H9 (cell line): ENCODE measurements around the gene HLA-G. TPM values are rescaled to one million over a fixed set of nuclear protein-coding genes. Genes with fewer than 3 reads are reported as not detected.
A peak's percentile ranks its signal among the peaks of the same experiment; 100 is the strongest.

ENCODE experiments used
- DNase-seq: peaks from one replicate; pipeline ENCODE4 v3.0.0-alpha.2; 2017
- H2AFZ ChIP-seq: one replicate; pipeline ENCODE4 v1.6.1; 2013; ENCODE audit warnings: mild to moderate bottlenecking, low read length, control low read depth, moderate library complexity
- H2AK5ac ChIP-seq: 2 replicates; pipeline ENCODE4 v1.6.1; 2013; ENCODE audit warnings: low read length, control low read depth, mixed read lengths; ENCODE audit not compliant: insufficient read length
- H2BK120ac ChIP-seq: one replicate; pipeline ENCODE4 v1.6.1; 2013; ENCODE audit warnings: low read depth, mild to moderate bottlenecking, low read length, control low read depth, inconsistent platforms; ENCODE audit not compliant: poor library complexity, severe bottlenecking
- H2BK12ac ChIP-seq: 2 replicates; pipeline ENCODE4 v1.6.1; 2013; ENCODE audit warnings: low read length, control low read depth, mixed read lengths, low read depth; ENCODE audit not compliant: insufficient read length
- H2BK15ac ChIP-seq: 2 replicates; pipeline ENCODE4 v1.6.1; 2013; ENCODE audit warnings: low read depth, low read length, control low read depth
- H2BK20ac ChIP-seq: one replicate; pipeline ENCODE4 v1.6.1; 2013; ENCODE audit warnings: low read depth, mild to moderate bottlenecking, low read length, control low read depth, inconsistent platforms; ENCODE audit not compliant: poor library complexity, severe bottlenecking
- H2BK5ac ChIP-seq: 2 replicates; pipeline ENCODE4 v1.6.1; 2013; ENCODE audit warnings: low read length, control low read depth, mixed read lengths; ENCODE audit not compliant: insufficient read length
- H3K14ac ChIP-seq: 2 replicates; pipeline ENCODE4 v1.6.1; 2013; ENCODE audit warnings: low read length, control low read depth; ENCODE audit not compliant: insufficient read depth
- H3K18ac ChIP-seq: 2 replicates; pipeline ENCODE4 v1.6.1; 2013; ENCODE audit warnings: low read depth, mild to moderate bottlenecking, mixed read lengths, low read length, control low read depth; ENCODE audit not compliant: insufficient read length
- H3K23ac ChIP-seq: 2 replicates; pipeline ENCODE4 v1.6.1; 2013; ENCODE audit warnings: low read length, control low read depth, mixed read lengths, low read depth; ENCODE audit not compliant: insufficient read length
- H3K23me2 ChIP-seq: 2 replicates; pipeline ENCODE4 v1.6.1; 2013; ENCODE audit warnings: low read depth, mild to moderate bottlenecking, mixed read lengths, low read length, control low read depth; ENCODE audit not compliant: insufficient read length, poor library complexity, severe bottlenecking
- H3K27ac ChIP-seq: 2 replicates; pipeline ENCODE4 v1.5.1; 2013; ENCODE audit warnings: low read length, control low read depth, mixed read lengths, low read depth; ENCODE audit not compliant: insufficient read length
- H3K27me3 ChIP-seq: 2 replicates; pipeline ENCODE4 v1.6.1; 2013; ENCODE audit warnings: low read length, control low read depth, inconsistent platforms; ENCODE audit not compliant: insufficient read depth
- H3K4ac ChIP-seq: 2 replicates; pipeline ENCODE4 v1.6.1; 2013; ENCODE audit warnings: low read depth, mild to moderate bottlenecking, control low read depth, inconsistent platforms, low read length, moderate library complexity
- H3K4me1 ChIP-seq: 2 replicates; pipeline ENCODE4 v1.6.1; 2013; ENCODE audit warnings: low read length, control low read depth, inconsistent platforms; ENCODE audit not compliant: insufficient read depth
- H3K4me2 ChIP-seq: 2 replicates; pipeline ENCODE4 v1.6.1; 2013; ENCODE audit warnings: low read length, control low read depth, mixed read lengths; ENCODE audit not compliant: insufficient read length, insufficient read depth
- H3K56ac ChIP-seq: 2 replicates; pipeline ENCODE4 v1.6.1; 2013; ENCODE audit warnings: low read depth, mild to moderate bottlenecking, mixed read lengths, low read length, control low read depth; ENCODE audit not compliant: insufficient read length
- H3K79me1 ChIP-seq: 2 replicates; pipeline ENCODE4 v1.6.1; 2013; ENCODE audit warnings: low read depth, mild to moderate bottlenecking, moderate library complexity, low read length, control low read depth, inconsistent platforms; ENCODE audit not compliant: insufficient read depth, poor library complexity, severe bottlenecking
- H3K79me2 ChIP-seq: 2 replicates; pipeline ENCODE4 v1.6.1; 2013; ENCODE audit warnings: low read length, control low read depth, inconsistent platforms; ENCODE audit not compliant: insufficient read depth
- H3K9ac ChIP-seq: 2 replicates; pipeline ENCODE4 v1.6.1; 2013; ENCODE audit warnings: low read length, control low read depth, mixed read lengths; ENCODE audit not compliant: insufficient read length; ENCODE audit errors: extremely low read depth
- H3K9me3 ChIP-seq: one replicate; pipeline ENCODE4 v1.6.1; 2013; ENCODE audit warnings: low read depth, low read length, inconsistent platforms; ENCODE audit not compliant: control insufficient read depth
- H3T11ph ChIP-seq: one replicate; pipeline ENCODE4 v1.6.1; 2013; ENCODE audit warnings: mild to moderate bottlenecking, low read length, control low read depth, inconsistent platforms
- H4K20me1 ChIP-seq: one replicate; pipeline ENCODE4 v1.6.1; 2013; ENCODE audit not compliant: control insufficient read depth, insufficient read length, insufficient read depth
- H4K5ac ChIP-seq: 2 replicates; pipeline ENCODE4 v1.6.1; 2013; ENCODE audit warnings: low read depth, mild to moderate bottlenecking, mixed read lengths, low read length, control low read depth; ENCODE audit not compliant: insufficient read length
- H4K8ac ChIP-seq: replicated peaks from 2 replicates; pipeline ENCODE4 v1.6.1; 2013; ENCODE audit warnings: low read length, control low read depth, mixed read lengths, low read depth; ENCODE audit not compliant: insufficient read length
- H4K91ac ChIP-seq: 2 replicates; pipeline ENCODE4 v1.6.1; 2013; ENCODE audit warnings: low read depth, mild to moderate bottlenecking, moderate library complexity, mixed read lengths, low read length, control low read depth; ENCODE audit not compliant: insufficient read length
- H3K27ac Mint-ChIP-seq, 3 experiments: 2 replicates in 2 of 3; 3 replicates in 1 of 3; pipeline ENCODE4 v1.8.0; 2020 to 2021; ENCODE audit warnings: mixed read lengths in 3 of 3, mild to moderate bottlenecking in 1 of 3, moderate library complexity in 1 of 3
- H3K27me3 Mint-ChIP-seq: 2 replicates; pipeline ENCODE4 v1.8.0; 2021; ENCODE audit warnings: low read depth, mild to moderate bottlenecking, moderate library complexity, mixed read lengths
- H3K36me3 Mint-ChIP-seq, 3 experiments: 2 replicates in 2 of 3; 3 replicates in 1 of 3; pipeline ENCODE4 v1.8.0; 2020 to 2021; ENCODE audit warnings: low read depth in 3 of 3, mixed read lengths in 3 of 3; ENCODE audit not compliant: insufficient read depth in 1 of 3
- H3K4me1 Mint-ChIP-seq, 2 experiments: 2 replicates each; pipeline ENCODE4 v1.8.0; 2020; ENCODE audit warnings: mixed read lengths in 2 of 2
- H3K4me3 Mint-ChIP-seq, 2 experiments: 2 replicates in 1 of 2; 3 replicates in 1 of 2; pipeline ENCODE4 v1.8.0; 2020 to 2021; ENCODE audit warnings: mild to moderate bottlenecking in 2 of 2, mixed read lengths in 2 of 2, moderate library complexity in 1 of 2
- H3K9me3 Mint-ChIP-seq, 2 experiments: 2 replicates in 1 of 2; 3 replicates in 1 of 2; pipeline ENCODE4 v1.8.0; 2020; ENCODE audit warnings: mild to moderate bottlenecking in 2 of 2, mixed read lengths in 2 of 2, moderate library complexity in 1 of 2
- WGBS: extraction: QIAGEN DNeasy Blood & Tissue Kit; methylation state at CpG from one replicate; pipeline ENCODE4 v1.1.7; 2013; ENCODE audit warnings: missing lambda C conversion rate, low lambda C conversion rate, mixed read lengths; ENCODE audit not compliant: insufficient read length; ENCODE audit errors: extremely low coverage; 5-methylcytosine and 5-hydroxymethylcytosine counted together
- total RNA-seq: library from RNA; stranded (reverse); gene quantifications from 2 replicates; pipeline ENCODE4 v1.2.1, GENCODE V29; 2021
- TF ChIP-seq, protein P1 (sequence below): fragments of 200-600 bp; sonication (generic); conservative IDR thresholded peaks from 3 replicates; pipeline ENCODE4 v1.8.0; 2021; ENCODE audit warnings: antibody characterized with exemption, mild to moderate bottlenecking

Gene HLA-G
- total RNA-seq, 1 experiment from 2014 or later: 2.7 TPM

DNA sequence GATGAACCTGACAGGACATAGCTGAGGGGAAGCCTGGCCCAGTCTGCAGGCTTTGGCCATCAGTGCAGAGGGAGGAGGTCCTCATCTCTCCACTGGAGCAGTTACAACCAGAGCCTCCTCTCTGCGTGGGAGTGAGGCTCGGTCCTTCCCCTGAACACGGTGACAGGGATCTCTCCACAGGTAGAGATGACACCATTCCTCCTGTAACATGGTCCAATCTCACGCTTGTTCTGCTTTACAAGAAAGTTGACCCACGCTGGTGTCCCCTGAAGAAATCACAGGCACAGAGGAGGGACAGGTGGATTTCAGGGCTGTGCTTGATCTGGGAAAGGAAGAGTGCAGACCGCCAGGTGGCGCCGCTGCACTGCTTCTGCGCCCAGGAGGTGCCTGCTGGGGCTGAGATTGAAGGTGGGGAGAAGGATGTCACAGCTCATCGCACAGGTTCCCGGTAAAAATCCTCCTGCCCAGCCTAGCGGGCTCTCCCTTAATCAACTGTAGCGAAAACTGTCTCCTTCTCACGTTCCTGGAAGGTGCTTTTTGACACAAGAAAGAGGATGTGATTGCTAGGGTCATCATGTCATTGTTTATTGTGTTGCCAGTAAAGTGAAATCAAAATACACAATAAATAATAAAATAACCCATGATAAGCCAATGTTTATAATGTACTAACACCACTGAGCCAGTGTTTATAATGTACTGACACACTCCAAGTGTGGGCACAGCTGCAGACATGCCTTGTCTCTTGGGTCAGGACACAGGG is 20.4 kb downstream of the HLA-G start:
- H3K23ac ChIP-seq: no peak overlapping the region
- no peak overlapping the region for H2BK5ac ChIP-seq
- peak; percentile 90 for DNase-seq
- no peak overlapping the region for H3K4me2 ChIP-seq
- Mint-ChIP-seq H3K27ac (no peak overlapping the region), H3K27me3 (peaks cover 9% of the 10 kb centered on the region), H3K36me3 (peaks cover 0 to 2% (median 0%) of the 10 kb centered on the region in 3 experiments; a peak in 2 of 7 replicates), H3K9me3 (peaks cover 0 to 7% of the 10 kb centered on the region in 2 experiments; a peak in 3 of 5 replicates), H3K4me1 (peaks cover 5 to 11% of the 10 kb centered on the region in 2 experiments), H3K4me3 (peak overlapping the region in 1 of 2 experiments; percentile 57; a peak in 1 of 5 replicates)
- H2BK12ac ChIP-seq: no peak overlapping the region
- H3K4ac ChIP-seq: no peak overlapping the region
- H4K20me1 ChIP-seq: no peaks in the 10 kb centered on the region
- no peak overlapping the region for H4K91ac ChIP-seq
- H3K18ac ChIP-seq: no peak overlapping the region
- no peaks in the 10 kb centered on the region for H3K79me1 ChIP-seq
- H2BK20ac ChIP-seq: no peak overlapping the region
- H3K4me1 ChIP-seq: peaks cover 4% of the 10 kb centered on the region; the same call in 1 of the 2 replicates
- H3K27ac ChIP-seq: no peak overlapping the region
- no peak overlapping the region for H2BK120ac ChIP-seq
- no peak overlapping the region for H3K56ac ChIP-seq
- no CpG with 5 or more reads among the region's 14 CpGs for WGBS
- H2AK5ac ChIP-seq: no peak overlapping the region
- H3K9ac ChIP-seq: no peak overlapping the region
- H3K27me3 ChIP-seq: no peaks in the 10 kb centered on the region
- H3K9me3 ChIP-seq: peaks cover 5% of the 10 kb centered on the region
- H3K14ac ChIP-seq: no peak overlapping the region
- TF ChIP-seq, protein P1, sequence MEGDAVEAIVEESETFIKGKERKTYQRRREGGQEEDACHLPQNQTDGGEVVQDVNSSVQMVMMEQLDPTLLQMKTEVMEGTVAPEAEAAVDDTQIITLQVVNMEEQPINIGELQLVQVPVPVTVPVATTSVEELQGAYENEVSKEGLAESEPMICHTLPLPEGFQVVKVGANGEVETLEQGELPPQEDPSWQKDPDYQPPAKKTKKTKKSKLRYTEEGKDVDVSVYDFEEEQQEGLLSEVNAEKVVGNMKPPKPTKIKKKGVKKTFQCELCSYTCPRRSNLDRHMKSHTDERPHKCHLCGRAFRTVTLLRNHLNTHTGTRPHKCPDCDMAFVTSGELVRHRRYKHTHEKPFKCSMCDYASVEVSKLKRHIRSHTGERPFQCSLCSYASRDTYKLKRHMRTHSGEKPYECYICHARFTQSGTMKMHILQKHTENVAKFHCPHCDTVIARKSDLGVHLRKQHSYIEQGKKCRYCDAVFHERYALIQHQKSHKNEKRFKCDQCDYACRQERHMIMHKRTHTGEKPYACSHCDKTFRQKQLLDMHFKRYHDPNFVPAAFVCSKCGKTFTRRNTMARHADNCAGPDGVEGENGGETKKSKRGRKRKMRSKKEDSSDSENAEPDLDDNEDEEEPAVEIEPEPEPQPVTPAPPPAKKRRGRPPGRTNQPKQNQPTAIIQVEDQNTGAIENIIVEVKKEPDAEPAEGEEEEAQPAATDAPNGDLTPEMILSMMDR: peak; percentile 98
- no peaks in the 10 kb centered on the region for H3K23me2 ChIP-seq
- H3K79me2 ChIP-seq: no peaks in the 10 kb centered on the region
- H2BK15ac ChIP-seq: no peak overlapping the region
- no peak overlapping the region for H2AFZ ChIP-seq
- no peak overlapping the region for H3T11ph ChIP-seq
- no peak overlapping the region for H4K8ac ChIP-seq
- no peak overlapping the region for H4K5ac ChIP-seq
